ENCODE measurements around the gene ATAD2B. TPM values are rescaled to one million over a fixed set of nuclear protein-coding genes. Genes with fewer than 3 reads are reported as not detected.

ATAD2B gene
- total and polyA plus RNA-seq, 2 of the 4 experiments (the other 2 are of a cell fraction), result 1.5 to 5.0 TPM

DNA sequence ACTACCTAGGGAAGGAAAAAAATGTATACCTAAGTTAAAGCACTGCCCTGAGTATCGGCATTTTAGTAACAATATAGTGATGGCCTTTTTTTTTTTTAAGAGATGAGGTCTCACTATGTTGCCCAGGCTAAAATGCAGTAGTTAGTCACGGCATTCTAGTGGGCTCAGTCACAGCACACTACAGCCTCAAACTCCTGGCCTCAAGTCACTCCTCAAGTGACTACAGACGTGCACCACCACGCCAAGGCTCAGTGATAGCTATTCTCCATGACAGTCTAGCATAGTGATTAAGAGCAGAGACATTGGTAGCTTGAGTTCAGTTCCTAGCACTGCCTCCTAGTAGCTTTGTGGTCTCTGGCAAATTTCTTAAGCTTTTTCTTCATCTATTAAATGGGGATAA, 40.9 kb upstream of the ATAD2B start (continued):
- TF ChIP-seq POLR2A (IDR thresholded peaks at IDR 0.05; ENCODE audit: low read depth, low read length), result no peak
- no peak for TF ChIP-seq FOS (IDR thresholded peaks at IDR 0.05; ENCODE audit: low read depth, low read length)
- TF ChIP-seq, protein P1, sequence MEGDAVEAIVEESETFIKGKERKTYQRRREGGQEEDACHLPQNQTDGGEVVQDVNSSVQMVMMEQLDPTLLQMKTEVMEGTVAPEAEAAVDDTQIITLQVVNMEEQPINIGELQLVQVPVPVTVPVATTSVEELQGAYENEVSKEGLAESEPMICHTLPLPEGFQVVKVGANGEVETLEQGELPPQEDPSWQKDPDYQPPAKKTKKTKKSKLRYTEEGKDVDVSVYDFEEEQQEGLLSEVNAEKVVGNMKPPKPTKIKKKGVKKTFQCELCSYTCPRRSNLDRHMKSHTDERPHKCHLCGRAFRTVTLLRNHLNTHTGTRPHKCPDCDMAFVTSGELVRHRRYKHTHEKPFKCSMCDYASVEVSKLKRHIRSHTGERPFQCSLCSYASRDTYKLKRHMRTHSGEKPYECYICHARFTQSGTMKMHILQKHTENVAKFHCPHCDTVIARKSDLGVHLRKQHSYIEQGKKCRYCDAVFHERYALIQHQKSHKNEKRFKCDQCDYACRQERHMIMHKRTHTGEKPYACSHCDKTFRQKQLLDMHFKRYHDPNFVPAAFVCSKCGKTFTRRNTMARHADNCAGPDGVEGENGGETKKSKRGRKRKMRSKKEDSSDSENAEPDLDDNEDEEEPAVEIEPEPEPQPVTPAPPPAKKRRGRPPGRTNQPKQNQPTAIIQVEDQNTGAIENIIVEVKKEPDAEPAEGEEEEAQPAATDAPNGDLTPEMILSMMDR (conservative IDR thresholded peaks at IDR 0.05; ENCODE audit: low read depth, low read length), result no peak
- TF ChIP-seq NFE2L2 (IDR thresholded peaks at IDR 0.05; ENCODE audit: low read depth, low read length), result no peak

DNA sequence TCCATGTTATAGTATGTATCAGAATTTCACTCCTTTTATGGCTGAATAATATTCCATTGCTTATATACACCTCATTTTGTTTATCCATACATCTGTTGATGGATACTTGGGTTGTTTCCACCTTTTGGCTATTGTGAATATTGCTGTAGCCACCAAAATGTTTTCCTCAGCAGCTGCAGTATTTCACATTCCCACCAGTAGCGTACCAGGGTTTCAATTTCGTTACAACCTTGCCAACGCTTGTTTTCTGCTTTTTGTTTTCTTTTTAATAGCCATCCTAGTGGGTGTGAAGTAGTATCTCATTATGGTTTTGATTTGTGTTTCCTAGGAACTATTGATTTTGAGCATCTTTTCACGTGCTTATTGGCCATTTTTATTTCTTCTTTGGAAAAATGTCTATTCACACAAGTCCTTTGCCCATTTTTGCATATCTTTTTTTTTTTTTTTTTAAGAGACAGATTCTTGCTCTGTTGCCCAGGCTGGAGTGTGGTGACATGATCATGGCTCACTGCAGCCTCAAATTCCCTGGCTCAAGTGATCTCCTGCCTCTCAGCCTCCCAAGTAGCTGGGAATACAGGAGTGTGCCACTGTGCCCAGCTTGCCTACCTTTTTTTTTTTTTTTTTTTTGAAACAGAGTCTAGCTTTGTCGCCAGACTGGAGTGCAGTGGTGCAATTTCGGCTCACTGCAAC, 27.5 kb upstream of the ATAD2B start:
- Histone ChIP-seq H2AK9ac (replicated peaks; ENCODE audit: low read depth, low read length, poor library complexity) (no peak overlapping the region), H4K91ac (ENCODE audit: insufficient read depth, low read depth, low read length) (no peak overlapping the region), H4K5ac (ENCODE audit: low read depth, low read length) (no peak overlapping the region), H3K79me1 (ENCODE audit: low read depth in 1 of 2, low read length in 2 of 2) (peaks cover 26 to 48% of the 10 kb centered on the region in 2 experiments), H4K8ac (ENCODE audit: low read depth in 2 of 2, low read length in 2 of 2) (no peak overlapping the region), H3K4me3 (ENCODE audit: insufficient read depth, low read depth, low read length) (no peak overlapping the region), H3K9me1 (ENCODE audit: insufficient read depth, low read length) (peaks cover 8% of the 10 kb centered on the region), H3K27me3 (ENCODE audit: control insufficient read depth, insufficient read depth, low read length) (no peaks in the 10 kb centered on the region), H4K20me1 (ENCODE audit: insufficient read depth, low read length) (peaks cover 7% of the 10 kb centered on the region; the same call in 1 of the 2 replicates), H2AFZ (replicated peaks; ENCODE audit: low read length, poor library complexity) (no peak overlapping the region), H2AK5ac (ENCODE audit: low read depth, low read length) (no peak overlapping the region), H3K27ac (ENCODE audit: insufficient read depth, low read length) (no peak overlapping the region), H2BK120ac (ENCODE audit: low read depth, low read length) (no peak overlapping the region), H3K14ac (replicated peaks; ENCODE audit: low read depth, low read length) (no peak overlapping the region), H3K4me2 (ENCODE audit: low read depth, low read length) (no peak overlapping the region), H3K56ac (ENCODE audit: extremely low read depth, insufficient read depth, low read length) (no peak overlapping the region), H2BK20ac (ENCODE audit: low read depth, low read length) (no peak overlapping the region), H3K9ac (ENCODE audit: low read depth, low read length) (no peak overlapping the region), H3K9me3 (ENCODE audit: control insufficient read depth, insufficient read depth, low read length) (no peaks in the 10 kb centered on the region), H2BK15ac (ENCODE audit: low read depth, low read length) (no peak overlapping the region), H3K18ac (ENCODE audit: low read depth, low read length) (no peak overlapping the region), H3K4me1 (ENCODE audit: control insufficient read depth, insufficient read depth, low read length) (peaks cover 2% of the 10 kb centered on the region; the same call in 1 of the 2 replicates), H3K36me3 (ENCODE audit: control insufficient read depth, insufficient read depth, low read length) (0 out of 2 replicates have a peak, but pooled peaks cover under 1% of the 10 kb centered on the region), H3K4ac (ENCODE audit: low read depth, low read length) (no peak overlapping the region), H3K23ac (ENCODE audit: low read depth, low read length) (no peak overlapping the region), H2BK5ac (ENCODE audit: low read depth, low read length, poor library complexity, severe bottlenecking) (no peak overlapping the region)
- no peak for DNase-seq
- POLR2A ChIA-PET (ENCODE audit: unreplicated experiment), result no interaction called here
- BruUV-seq (replicated peaks), result no TSS peak
- CTCF ChIA-PET, result interaction anchor here (0.7 kb wide), 1 partner anchor 17 kb away, joined by 6 read pairs; no protein-coding TSS in a partner anchor
- no peak for ATAC-seq (ENCODE audit: low read depth)
- WGBS, 2 experiments (ENCODE audit: extremely low coverage in 2 of 2, insufficient read length in 1 of 2), result no CpG with 5 or more reads among the region's 6 CpGs
- dilution Hi-C loops (cut with HindIII; ENCODE audit: low sequenced_read_pairs, unreplicated experiment), result no loop called here
- in situ Hi-C loops (cut with MboI; ENCODE audit: low sequenced_read_pairs), result no loop called here
- intact Hi-C loops (cut with micrococcal nuclease), result no loop called here
- TF ChIP-seq SMC3 (IDR thresholded peaks at IDR 0.05; ENCODE audit: low read depth, low read length) (no peak), MAZ (IDR thresholded peaks at IDR 0.05; ENCODE audit: borderline replicate concordance, low read depth, low read length) (no peak), MAFK (IDR thresholded peaks at IDR 0.05; ENCODE audit: low read depth, low read length) (no peak), NFE2L2 (IDR thresholded peaks at IDR 0.05; ENCODE audit: low read depth, low read length) (no peak), CHD1 (IDR thresholded peaks at IDR 0.05; ENCODE audit: low read depth, low read length) (no peak), RFX5 (IDR thresholded peaks at IDR 0.05; ENCODE audit: low read depth, low read length) (no peak), RCOR1 (IDR thresholded peaks at IDR 0.05; ENCODE audit: insufficient replicate concordance, low read length) (no peak), RAD21 (IDR thresholded peaks at IDR 0.05; ENCODE audit: low read length) (no peak), BHLHE40 (IDR thresholded peaks at IDR 0.05; ENCODE audit: low read depth, low read length) (no peak), MXI1 (IDR thresholded peaks at IDR 0.05; ENCODE audit: borderline replicate concordance, low read depth, low read length) (no peak), FOS (IDR thresholded peaks at IDR 0.05; ENCODE audit: low read depth, low read length) (no peak)
- TF ChIP-seq, protein P2, sequence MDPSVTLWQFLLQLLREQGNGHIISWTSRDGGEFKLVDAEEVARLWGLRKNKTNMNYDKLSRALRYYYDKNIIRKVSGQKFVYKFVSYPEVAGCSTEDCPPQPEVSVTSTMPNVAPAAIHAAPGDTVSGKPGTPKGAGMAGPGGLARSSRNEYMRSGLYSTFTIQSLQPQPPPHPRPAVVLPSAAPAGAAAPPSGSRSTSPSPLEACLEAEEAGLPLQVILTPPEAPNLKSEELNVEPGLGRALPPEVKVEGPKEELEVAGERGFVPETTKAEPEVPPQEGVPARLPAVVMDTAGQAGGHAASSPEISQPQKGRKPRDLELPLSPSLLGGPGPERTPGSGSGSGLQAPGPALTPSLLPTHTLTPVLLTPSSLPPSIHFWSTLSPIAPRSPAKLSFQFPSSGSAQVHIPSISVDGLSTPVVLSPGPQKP (IDR thresholded peaks at IDR 0.05; ENCODE audit: borderline replicate concordance, low read depth, low read length), result no peak
